SJCRH30 (cell line): ENCODE results near the gene HOXB2. TPM values are rescaled to one million over a fixed set of nuclear protein-coding genes. Genes with fewer than 3 reads are reported as not detected.

Source experiments
- DNase-seq, 2 experiments: peaks; one replicate each; pipeline ENCODE4 v3.0.0-alpha.2; 2015 to 2020
- H3K27ac ChIP-seq: fragments of 250-450 bp; sonication (Bioruptor Pico); 2 replicates; pipeline ENCODE4 v1.5.1; 2020; ENCODE audit warnings: mild to moderate bottlenecking, moderate library complexity
- H3K27me3 ChIP-seq: fragments of 250-450 bp; sonication (Bioruptor Pico); 2 replicates; pipeline ENCODE4 v1.5.1; 2020; ENCODE audit warnings: mild to moderate bottlenecking, moderate library complexity
- H3K36me3 ChIP-seq: fragments of 250-450 bp; sonication (Bioruptor Pico); 2 replicates; pipeline ENCODE4 v1.5.1; 2020; ENCODE audit warnings: mild to moderate bottlenecking, moderate library complexity
- H3K4me1 ChIP-seq: fragments of 250-450 bp; sonication (Bioruptor Pico); 2 replicates; pipeline ENCODE4 v1.5.1; 2020; ENCODE audit warnings: mild to moderate bottlenecking, moderate library complexity
- H3K4me3 ChIP-seq: fragments of 250-450 bp; sonication (Bioruptor Pico); 2 replicates; pipeline ENCODE4 v1.5.1; 2020; ENCODE audit warnings: mild to moderate bottlenecking, moderate library complexity
- H3K9me3 ChIP-seq: fragments of 250-450 bp; sonication (Bioruptor Pico); replicated peaks from 2 replicates; pipeline ENCODE4 v1.5.1; 2020; ENCODE audit warnings: mild to moderate bottlenecking, moderate library complexity
- total RNA-seq: library from RNA; depleted of rRNA; stranded (reverse); fragments of >200 nt; shearing (Covaris generic); gene quantifications from 2 replicates; pipeline ENCODE4 v1.2.3, GENCODE V29; 2014; rRNA removed

Gene HOXB2
- total RNA-seq, result 5.9 and 7.6 TPM in 2 replicates

GRCh38 chr17:48545022-48545375, at the start of gene HOXB2:
HOXB2 (minus strand) TSS chr17:48545109; CDS start chr17:48544911, 198 bp downstream.
- Histone ChIP-seq H3K9me3 (no peaks in the 10 kb centered on the region), H3K4me1 (peaks cover 19% of the 10 kb centered on the region), H3K36me3 (no peaks in the 10 kb centered on the region), H3K4me3 (peak within 1 kb of the TSS; percentile 88), H3K27me3 (no peaks in the 10 kb centered on the region), H3K27ac (peak within 1 kb of the TSS; percentile 90)
- DNase-seq, result peak; percentile 64 to 74

DNA sequence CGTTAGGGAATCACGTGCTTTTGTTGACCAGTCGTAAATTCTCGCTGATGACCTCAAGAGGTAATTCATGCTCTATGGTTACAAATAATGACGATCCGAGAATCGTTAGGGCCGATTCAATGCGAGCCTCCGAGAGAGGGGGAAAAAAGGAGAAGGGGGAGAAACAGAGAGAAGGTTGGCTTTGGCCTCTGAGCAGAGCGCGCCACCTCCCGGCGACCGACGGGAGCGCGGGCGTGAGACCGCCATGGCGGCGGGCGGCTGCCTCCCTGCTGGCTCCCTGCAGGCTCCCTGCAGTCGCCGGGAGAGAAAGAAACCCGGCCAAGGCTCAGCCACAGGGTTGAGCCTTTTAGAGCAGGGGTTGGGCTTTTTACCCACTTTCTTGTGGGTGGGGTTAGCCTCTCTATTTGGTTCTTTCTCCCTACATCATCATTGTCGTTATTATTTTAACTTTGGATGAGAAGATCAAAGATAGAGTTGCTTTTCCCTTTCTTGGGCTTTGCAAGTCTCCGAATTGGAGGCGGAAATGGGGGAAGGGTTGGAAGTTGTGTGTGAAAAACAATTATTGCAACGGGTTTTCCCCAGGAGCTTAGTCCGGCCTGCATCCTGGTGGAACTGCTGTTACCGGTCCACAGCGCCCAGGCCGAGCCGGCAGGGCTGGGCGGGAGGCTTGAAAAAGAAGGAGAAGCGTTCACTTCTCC, 49.1 kb upstream of the HOXB2 start:
- Histone ChIP-seq H3K4me1 (0 out of 2 replicates have a peak, but pooled peaks cover 6% of the 10 kb centered on the region), H3K27me3 (no peaks in the 10 kb centered on the region; the same call in 1 of the 2 replicates), H3K36me3 (peaks cover 2% of the 10 kb centered on the region; the same call in 1 of the 2 replicates), H3K27ac (no peak overlapping the region), H3K4me3 (peak overlapping the region; percentile 63), H3K9me3 (no peaks in the 10 kb centered on the region)
- DNase-seq, result peak; percentile 77 to 88

DNA sequence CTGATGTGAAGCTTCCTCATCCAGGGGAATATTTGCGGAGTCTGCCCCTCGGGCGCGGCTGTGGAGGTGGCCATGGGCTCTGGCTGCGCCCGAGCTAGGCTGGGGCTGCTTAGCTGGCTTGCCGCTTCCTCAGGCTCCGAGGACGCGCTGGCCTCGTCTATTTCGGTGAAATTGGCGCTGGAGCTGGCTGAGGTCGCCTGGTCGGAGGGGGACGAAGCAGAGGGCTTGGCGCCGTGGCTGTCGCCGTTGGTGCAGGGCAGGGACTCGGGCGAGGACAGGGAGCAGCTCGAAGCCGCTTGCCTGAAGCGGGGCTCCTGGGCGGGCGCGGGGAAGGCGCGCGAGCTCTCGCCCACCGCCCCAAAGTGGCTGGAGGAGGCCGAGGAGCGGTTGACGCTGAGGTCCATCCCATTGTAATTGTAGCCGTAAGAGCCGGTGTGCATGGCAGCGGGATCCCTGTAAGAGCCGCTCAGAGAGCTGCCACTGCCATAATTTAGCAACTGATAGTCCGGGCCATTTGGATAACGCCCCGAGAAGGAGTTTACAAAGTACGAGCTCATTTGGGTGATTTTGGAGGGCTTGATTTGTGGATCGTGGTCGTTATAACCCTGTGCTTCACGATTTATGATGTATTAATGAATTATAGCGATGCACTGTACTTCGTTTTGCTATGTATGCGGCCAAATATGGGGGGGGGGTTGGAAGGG, 48.4 kb upstream of the HOXB2 start, which contains the start of gene HOXB5:
HOXB5 (minus strand) TSS at position 654 of the 704 bp plus-strand sequence; CDS start at position 557, 97 bp downstream.
- Histone ChIP-seq H3K4me3 (peak within 1 kb of the TSS; percentile 63), H3K4me1 (peaks cover 8% of the 10 kb centered on the region), H3K27me3 (no peaks in the 10 kb centered on the region), H3K27ac (peak within 1 kb of the TSS; percentile 7), H3K36me3 (peaks cover 2% of the 10 kb centered on the region; the same call in 1 of the 2 replicates), H3K9me3 (no peaks in the 10 kb centered on the region)
- DNase-seq, result peak in 1 of 2 experiments; percentile 58

DNA sequence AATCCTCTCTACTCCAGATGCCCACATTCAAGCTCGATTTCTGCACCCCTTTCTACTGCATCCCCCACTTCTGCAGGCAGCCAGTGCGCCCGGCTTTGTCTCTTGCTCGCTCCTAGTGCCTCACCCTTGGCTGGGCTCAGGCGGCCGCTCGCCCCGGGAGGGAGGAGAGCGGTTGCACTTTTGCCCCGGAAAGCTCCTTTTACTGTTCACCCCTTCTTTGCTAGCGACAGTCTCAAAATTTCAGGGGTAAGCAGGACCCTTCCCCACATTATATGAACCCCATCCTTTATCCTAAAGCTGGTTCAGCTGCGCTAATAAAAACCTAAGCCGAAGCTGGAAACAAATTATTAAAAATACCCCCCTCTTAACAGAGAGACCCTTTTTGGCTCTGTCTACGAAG, 47.7 kb upstream of the HOXB2 start:
- peaks cover 2% of the 10 kb centered on the region; the same call in 1 of the 2 replicates for H3K36me3 ChIP-seq
- H3K27me3 ChIP-seq, result no peaks in the 10 kb centered on the region
- no peaks in the 10 kb centered on the region for H3K9me3 ChIP-seq
- DNase-seq, result no peak
- H3K4me3 ChIP-seq, result peak overlapping the region; percentile 63
- peak overlapping the region; percentile 7 for H3K27ac ChIP-seq
- peaks cover 15% of the 10 kb centered on the region for H3K4me1 ChIP-seq

DNA sequence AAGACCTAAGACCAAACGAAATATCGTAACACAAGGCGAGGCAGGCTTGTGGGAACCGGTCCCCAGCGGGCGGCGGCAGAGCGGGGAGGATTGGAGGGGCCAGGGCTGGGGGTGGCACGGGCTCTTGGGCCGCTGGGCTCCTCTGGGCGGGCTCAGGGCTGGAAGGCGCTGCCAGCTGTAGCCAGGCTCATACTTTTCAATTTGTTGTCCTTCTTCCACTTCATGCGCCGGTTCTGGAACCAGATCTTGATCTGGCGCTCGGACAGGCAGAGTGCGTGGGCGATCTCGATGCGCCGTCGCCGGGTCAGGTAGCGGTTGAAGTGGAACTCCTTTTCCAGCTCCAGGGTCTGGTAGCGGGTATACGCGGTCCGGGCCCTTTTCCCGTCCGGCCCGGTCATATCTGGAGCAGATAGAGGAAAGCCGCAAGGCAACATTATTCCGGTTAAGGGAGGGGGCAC, 47.2 kb upstream of the HOXB2 start:
- DNase-seq, result no peak
- Histone ChIP-seq H3K4me1 (peaks cover 20% of the 10 kb centered on the region), H3K36me3 (peaks cover 2% of the 10 kb centered on the region; the same call in 1 of the 2 replicates), H3K27ac (no peak overlapping the region), H3K9me3 (no peaks in the 10 kb centered on the region), H3K27me3 (no peaks in the 10 kb centered on the region), H3K4me3 (no peak overlapping the region)

DNA sequence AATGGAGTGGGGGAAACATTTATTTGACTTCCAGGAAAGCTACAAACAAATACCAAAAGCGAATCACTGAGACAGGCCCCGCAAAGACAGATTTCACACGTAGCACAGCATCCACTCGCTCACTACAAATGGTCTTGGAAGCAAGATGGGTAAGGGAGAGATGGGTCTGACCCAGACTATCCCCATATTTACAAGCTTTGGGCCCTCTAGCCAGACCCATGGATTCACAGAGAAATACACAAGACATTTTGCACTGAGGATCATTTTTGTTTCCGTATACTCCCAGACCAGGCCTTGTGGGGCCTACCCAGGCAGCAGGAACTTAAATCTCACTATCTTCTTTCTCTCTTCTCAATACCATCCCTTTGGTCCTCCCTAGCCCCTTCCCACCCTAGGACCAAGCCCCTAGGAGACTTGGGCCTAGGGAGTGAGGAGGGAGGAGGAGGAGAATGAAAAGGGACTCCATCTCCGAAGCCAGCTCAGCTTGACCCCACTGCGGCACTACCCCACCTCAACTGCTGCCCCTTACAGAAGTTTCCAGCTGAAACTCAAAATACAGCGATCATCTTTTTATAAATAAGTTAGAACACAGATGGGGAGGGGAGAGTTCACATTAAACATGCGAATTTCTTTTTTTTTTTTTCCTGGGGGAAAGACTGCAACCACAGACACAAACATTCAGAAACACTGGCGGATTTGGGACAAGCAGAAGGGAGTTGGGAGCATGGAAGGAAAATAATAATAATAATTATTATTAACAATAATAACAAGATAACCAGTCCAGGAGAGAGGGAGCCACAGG, 46.5 kb upstream of the HOXB2 start:
- peaks cover 26% of the 10 kb centered on the region for H3K4me1 ChIP-seq
- no peak overlapping the region for H3K27ac ChIP-seq
- DNase-seq, result no peak
- no peaks in the 10 kb centered on the region for H3K27me3 ChIP-seq
- H3K36me3 ChIP-seq, result peaks cover 2% of the 10 kb centered on the region; the same call in 1 of the 2 replicates
- no peak overlapping the region for H3K4me3 ChIP-seq
- no peaks in the 10 kb centered on the region for H3K9me3 ChIP-seq

DNA sequence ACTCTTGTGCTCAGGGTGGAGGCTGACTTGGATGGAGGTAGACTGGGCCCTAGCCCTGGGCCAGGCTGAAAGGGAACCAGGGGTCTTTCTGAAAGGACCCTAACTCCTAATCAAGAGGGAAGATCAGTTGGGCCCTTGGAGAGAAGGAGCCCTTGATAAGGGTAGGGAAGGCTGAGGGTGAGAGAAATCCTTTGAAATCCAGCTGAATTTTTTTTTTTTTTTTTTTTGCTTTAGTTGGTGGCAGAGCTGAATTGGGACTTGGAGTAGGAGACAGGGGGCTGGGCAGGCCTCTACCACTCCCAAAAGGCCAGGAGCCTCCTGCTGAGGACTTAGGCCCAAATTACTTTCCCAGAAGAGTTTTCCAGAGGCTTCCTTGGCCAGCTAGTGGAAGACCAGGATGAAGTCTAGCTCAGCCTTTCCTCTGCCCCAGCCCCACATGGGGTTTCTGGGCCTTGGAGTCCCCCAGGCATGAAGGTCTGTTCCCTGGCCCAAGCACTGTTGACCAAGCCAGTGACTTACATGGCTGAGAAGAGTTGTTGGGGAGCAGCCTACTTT, 45.8 kb upstream of the HOXB2 start:
- DNase-seq, result no peak
- Histone ChIP-seq H3K4me3 (no peak overlapping the region), H3K4me1 (peaks cover 26% of the 10 kb centered on the region), H3K27ac (no peak overlapping the region), H3K9me3 (no peaks in the 10 kb centered on the region), H3K36me3 (peaks cover 2% of the 10 kb centered on the region; the same call in 1 of the 2 replicates), H3K27me3 (no peaks in the 10 kb centered on the region)

- H3K27me3 ChIP-seq, result no peaks in the 10 kb centered on the region
- H3K4me3 ChIP-seq, result no peak within 1 kb of the TSS
- DNase-seq, result no peak
- H3K36me3 ChIP-seq, result peaks cover 2% of the 10 kb centered on the region; the same call in 1 of the 2 replicates
- no peaks in the 10 kb centered on the region for H3K9me3 ChIP-seq
- H3K27ac ChIP-seq, result no peak within 1 kb of the TSS
- H3K4me1 ChIP-seq, result peaks cover 26% of the 10 kb centered on the region
Observed at GRCh38 chr17:48589831-48590606, 45.1 kb upstream of the HOXB2 start, which contains the start of gene HOXB3. HOXB3 (minus strand) TSS chr17:48590241; CDS start chr17:48552474, 37,767 bp downstream.

GRCh38 chr17:48589060-48589830, 44.3 kb upstream of the HOXB2 start:
- no peaks in the 10 kb centered on the region for H3K9me3 ChIP-seq
- H3K36me3 ChIP-seq, result 0 out of 2 replicates have a peak, but pooled peaks cover 1% of the 10 kb centered on the region
- no peaks in the 10 kb centered on the region for H3K27me3 ChIP-seq
- H3K4me3 ChIP-seq, result no peak overlapping the region
- H3K27ac ChIP-seq, result no peak overlapping the region
- no peak for DNase-seq
- H3K4me1 ChIP-seq, result peaks cover 26% of the 10 kb centered on the region

DNA sequence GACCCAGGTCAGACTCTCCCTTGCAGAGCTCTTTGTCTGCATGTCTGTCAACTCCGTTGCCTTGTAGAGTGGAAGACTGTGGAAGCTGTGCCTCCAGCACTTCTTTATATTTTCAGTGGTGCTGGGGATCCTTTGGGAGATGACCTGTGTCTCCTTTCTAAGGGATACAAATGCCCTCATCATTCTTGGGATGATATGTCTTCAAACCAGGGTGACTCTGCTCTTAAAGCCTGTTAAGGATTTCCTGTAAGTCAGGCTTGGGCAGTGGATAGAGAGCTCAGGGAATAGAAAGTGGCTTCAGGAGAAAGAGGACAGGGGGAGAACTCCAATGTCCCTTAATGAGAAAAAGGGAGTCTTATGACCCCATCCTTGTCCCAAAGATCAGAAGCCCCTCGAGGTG, 43.6 kb upstream of the HOXB2 start:
- Histone ChIP-seq H3K4me3 (no peak overlapping the region), H3K27me3 (no peaks in the 10 kb centered on the region), H3K27ac (no peak overlapping the region), H3K9me3 (no peaks in the 10 kb centered on the region), H3K36me3 (no peaks in the 10 kb centered on the region), H3K4me1 (peaks cover 24% of the 10 kb centered on the region)
- DNase-seq, result no peak

GRCh38 chr17:48588074-48588415, 43.1 kb upstream of the HOXB2 start:
- Histone ChIP-seq H3K4me1 (peaks cover 24% of the 10 kb centered on the region), H3K9me3 (no peaks in the 10 kb centered on the region), H3K36me3 (no peaks in the 10 kb centered on the region), H3K27me3 (no peaks in the 10 kb centered on the region), H3K4me3 (no peak overlapping the region), H3K27ac (no peak overlapping the region)
- no peak for DNase-seq

- H3K27me3 ChIP-seq, result no peaks in the 10 kb centered on the region
- peak; percentile 52 to 75 for DNase-seq
- no peak overlapping the region for H3K27ac ChIP-seq
- no peaks in the 10 kb centered on the region for H3K36me3 ChIP-seq
- H3K9me3 ChIP-seq, result no peaks in the 10 kb centered on the region
- H3K4me1 ChIP-seq, result peaks cover 21% of the 10 kb centered on the region
- H3K4me3 ChIP-seq, result no peak overlapping the region
Observed at GRCh38 chr17:48587276-48588073, 42.6 kb upstream of the HOXB2 start.
